WTC11 (cell line): ENCODE measurements around the gene DOK4. TPM values are rescaled to one million over a fixed set of nuclear protein-coding genes. Genes with fewer than 3 reads are reported as not detected.

Experiments used
- ATF3 ChIP-seq: sonication (generic); formaldehyde crosslinking; conservative IDR thresholded peaks from 2 replicates; pipeline ENCODE4 v1.8.1; 2022; ENCODE audit warnings: mild to moderate bottlenecking, missing genetic modification reagents
- E2F1 ChIP-seq: sonication (generic); formaldehyde crosslinking; IDR thresholded peaks from 2 replicates; pipeline ENCODE4 v1.8.0; 2022; ENCODE audit warnings: mild to moderate bottlenecking, missing genetic modification reagents
- ESRRA ChIP-seq: sonication (generic); formaldehyde crosslinking; IDR thresholded peaks from 2 replicates; pipeline ENCODE4 v1.8.1; 2022; ENCODE audit warnings: mild to moderate bottlenecking, missing genetic modification reagents, borderline replicate concordance
- FOXP1 ChIP-seq: sonication (generic); formaldehyde crosslinking; IDR thresholded peaks from 2 replicates; pipeline ENCODE4 v1.8.0; 2022; ENCODE audit warnings: missing genetic modification reagents, mild to moderate bottlenecking, moderate library complexity, borderline replicate concordance
- GABPB1 ChIP-seq: sonication (generic); formaldehyde crosslinking; IDR thresholded peaks from 2 replicates; pipeline ENCODE4 v1.8.1; 2023; ENCODE audit warnings: mild to moderate bottlenecking, missing genetic modification reagents
- IRF2 ChIP-seq: sonication (generic); formaldehyde crosslinking; IDR thresholded peaks from 2 replicates; pipeline ENCODE4 v1.8.0; 2022; ENCODE audit warnings: low read depth, missing genetic modification reagents, borderline replicate concordance
- MXD4 ChIP-seq: fragments of 250-450 bp; sonication (Bioruptor Pico); IDR thresholded peaks from 2 replicates; pipeline ENCODE4 v1.8.0; 2021; ENCODE audit warnings: mild to moderate bottlenecking, moderate library complexity, borderline replicate concordance
- NFE2L1 ChIP-seq: sonication (generic); formaldehyde crosslinking; IDR thresholded peaks from 2 replicates; pipeline ENCODE4 v1.8.1; 2023; ENCODE audit warnings: missing genetic modification reagents
- NR2C2 ChIP-seq: sonication (generic); formaldehyde crosslinking; IDR thresholded peaks from 2 replicates; pipeline ENCODE4 v1.8.0; 2022; ENCODE audit warnings: mild to moderate bottlenecking, missing genetic modification reagents
- NR3C1 ChIP-seq: sonication (generic); formaldehyde crosslinking; conservative IDR thresholded peaks from 2 replicates; pipeline ENCODE4 v1.8.1; 2023; ENCODE audit warnings: low read depth, mild to moderate bottlenecking, missing genetic modification reagents
- OVOL2 ChIP-seq: fragments of 250-450 bp; sonication (Bioruptor Pico); IDR thresholded peaks from 2 replicates; pipeline ENCODE4 v1.9.0; 2021; ENCODE audit warnings: mild to moderate bottlenecking, borderline replicate concordance
- PRDM15 ChIP-seq: sonication (generic); formaldehyde crosslinking; IDR thresholded peaks from 2 replicates; pipeline ENCODE4 v1.8.0; 2022; ENCODE audit warnings: missing genetic modification reagents
- RORB ChIP-seq: fragments of 250-450 bp; sonication (Bioruptor Pico); IDR thresholded peaks from 2 replicates; pipeline ENCODE4 v1.9.0; 2021; ENCODE audit warnings: mild to moderate bottlenecking
- SMAD4 ChIP-seq: sonication (generic); formaldehyde crosslinking; IDR thresholded peaks from 2 replicates; pipeline ENCODE4 v1.8.0; 2022; ENCODE audit warnings: mild to moderate bottlenecking, missing genetic modification reagents
- SOX15 ChIP-seq: fragments of 250-450 bp; sonication (Bioruptor Pico); IDR thresholded peaks from 2 replicates; pipeline ENCODE4 v1.9.0; 2021; ENCODE audit warnings: mild to moderate bottlenecking
- TEAD4 ChIP-seq: sonication (generic); formaldehyde crosslinking; IDR thresholded peaks from 2 replicates; pipeline ENCODE4 v1.8.0; 2022; ENCODE audit warnings: mild to moderate bottlenecking, missing genetic modification reagents
- ZNF121 ChIP-seq: sonication (generic); formaldehyde crosslinking; IDR thresholded peaks from 2 replicates; pipeline ENCODE4 v1.8.0; 2023; ENCODE audit warnings: missing genetic modification reagents
- ZNF138 ChIP-seq: sonication (generic); formaldehyde crosslinking; conservative IDR thresholded peaks from 2 replicates; pipeline ENCODE4 v1.8.1; 2022; ENCODE audit warnings: mild to moderate bottlenecking, moderate library complexity, missing genetic modification reagents
- ZNF219 ChIP-seq: sonication (generic); formaldehyde crosslinking; IDR thresholded peaks from 2 replicates; pipeline ENCODE4 v1.8.0; 2023; ENCODE audit warnings: missing genetic modification reagents, mild to moderate bottlenecking, borderline replicate concordance
- ZNF263 ChIP-seq: sonication (generic); formaldehyde crosslinking; IDR thresholded peaks from 2 replicates; pipeline ENCODE4 v1.8.1; 2022; ENCODE audit warnings: low read depth, mild to moderate bottlenecking, moderate library complexity, missing genetic modification reagents
- ZNF317 ChIP-seq: sonication (generic); formaldehyde crosslinking; IDR thresholded peaks from 2 replicates; pipeline ENCODE4 v1.8.1; 2023; ENCODE audit warnings: low read depth, mild to moderate bottlenecking, moderate library complexity, missing genetic modification reagents, borderline replicate concordance
- ZNF396 ChIP-seq: fragments of 250-450 bp; sonication (Bioruptor Pico); IDR thresholded peaks from 2 replicates; pipeline ENCODE4 v1.8.0; 2021; ENCODE audit warnings: mild to moderate bottlenecking, moderate library complexity, borderline replicate concordance
- ZNF416 ChIP-seq: fragments of 250-450 bp; sonication (Bioruptor Pico); IDR thresholded peaks from 2 replicates; pipeline ENCODE4 v1.9.0; 2021; ENCODE audit warnings: mild to moderate bottlenecking, inconsistent platforms
- total RNA-seq: library from RNA; stranded (reverse); gene quantifications from 3 replicates; pipeline ENCODE4 v1.2.3, GENCODE V29; 2021
- TF ChIP-seq, protein P1 (sequence below): fragments of 200-600 bp; IDR thresholded peaks from 2 replicates; pipeline ENCODE4 v1.8.0; 2022; ENCODE audit warnings: antibody characterized with exemption
- TF ChIP-seq, protein P2 (sequence below): fragments of 250-450 bp; sonication (Bioruptor Pico); IDR thresholded peaks from 2 replicates; pipeline ENCODE4 v1.9.0; 2021; ENCODE audit warnings: mild to moderate bottlenecking
- TF ChIP-seq, protein P3 (sequence below): sonication (generic); formaldehyde crosslinking; IDR thresholded peaks from 2 replicates; pipeline ENCODE4 v1.8.1; 2023; ENCODE audit warnings: mild to moderate bottlenecking, missing genetic modification reagents
- TF ChIP-seq, protein P4 (sequence below): sonication (generic); formaldehyde crosslinking; IDR thresholded peaks from 2 replicates; pipeline ENCODE4 v1.8.1; 2022; ENCODE audit warnings: mild to moderate bottlenecking, missing genetic modification reagents, moderate library complexity, borderline replicate concordance

Gene DOK4
- total RNA-seq, 1 experiment from 2014 or later: 25.0 TPM

DNA sequence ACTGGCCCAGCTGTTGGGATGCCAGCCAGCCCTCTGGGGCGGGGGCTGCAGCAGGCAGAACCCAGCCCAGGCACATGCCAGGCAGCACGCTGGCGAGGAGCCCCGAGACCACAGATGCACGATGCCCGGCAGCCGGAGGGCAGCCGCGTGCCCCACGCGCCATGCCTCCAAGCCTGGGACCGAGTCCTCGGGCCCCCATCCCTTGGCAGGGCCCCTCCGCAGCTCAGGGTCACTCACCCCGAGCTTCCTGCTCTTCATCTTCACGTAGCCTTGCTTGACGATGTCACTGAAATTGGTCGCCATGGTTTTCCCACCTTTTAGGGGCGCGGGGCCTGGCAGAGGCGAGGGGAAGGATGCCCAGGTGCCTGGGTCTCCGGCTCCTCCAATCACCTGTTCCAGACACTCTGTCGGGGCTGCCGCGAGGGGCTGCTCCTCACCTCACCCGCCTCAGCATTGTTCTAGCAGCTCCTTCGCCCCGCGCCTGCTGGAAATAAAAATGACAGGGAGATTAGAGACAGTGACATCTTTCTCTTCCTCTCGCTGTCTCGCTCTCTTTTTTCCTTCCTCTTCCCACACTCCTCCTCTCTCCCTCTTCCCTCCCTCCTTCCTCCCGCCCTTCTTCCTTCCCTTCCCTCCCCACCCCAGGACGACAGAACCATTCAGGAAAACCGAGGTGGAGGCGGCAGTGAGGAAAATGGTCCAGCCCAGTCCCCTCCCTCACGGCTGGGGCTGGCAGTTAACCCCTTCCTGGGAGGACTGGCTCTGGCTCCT is 6.9 kb downstream of the DOK4 start (continued):
- TF ChIP-seq TEAD4 (CRISPR knock-in tag): 0 out of 2 replicates have a peak, but pooled peaks have one; percentile 25
- 0 out of 2 replicates have a peak, but pooled peaks have one; percentile 21 for TF ChIP-seq ESRRA (CRISPR knock-in tag)
- peak; percentile 29; the same call in 1 of the 2 replicates for TF ChIP-seq ZNF219 (CRISPR knock-in tag)
- TF ChIP-seq E2F1 (CRISPR knock-in tag): no peak
- TF ChIP-seq ZNF138 (CRISPR knock-in tag): no peak
- TF ChIP-seq MXD4 (CRISPR knock-in tag): no peak
- TF ChIP-seq ZNF121 (CRISPR knock-in tag): no peak
- TF ChIP-seq ZNF317 (CRISPR knock-in tag): no peak
- no peak for TF ChIP-seq GABPB1 (CRISPR knock-in tag)
- no peak for TF ChIP-seq PRDM15
- TF ChIP-seq OVOL2 (CRISPR knock-in tag): no peak
- TF ChIP-seq SOX15 (CRISPR knock-in tag): no peak
- TF ChIP-seq ZNF263: no peak
- no peak for TF ChIP-seq ATF3 (CRISPR knock-in tag)
- TF ChIP-seq NFE2L1 (CRISPR knock-in tag): no peak
- TF ChIP-seq NR2C2 (CRISPR knock-in tag): no peak
- TF ChIP-seq NR3C1 (CRISPR knock-in tag): no peak
- no peak for TF ChIP-seq IRF2 (CRISPR knock-in tag)
- TF ChIP-seq FOXP1: peak; percentile 61; the same call in 1 of the 2 replicates
- TF ChIP-seq, protein P1, sequence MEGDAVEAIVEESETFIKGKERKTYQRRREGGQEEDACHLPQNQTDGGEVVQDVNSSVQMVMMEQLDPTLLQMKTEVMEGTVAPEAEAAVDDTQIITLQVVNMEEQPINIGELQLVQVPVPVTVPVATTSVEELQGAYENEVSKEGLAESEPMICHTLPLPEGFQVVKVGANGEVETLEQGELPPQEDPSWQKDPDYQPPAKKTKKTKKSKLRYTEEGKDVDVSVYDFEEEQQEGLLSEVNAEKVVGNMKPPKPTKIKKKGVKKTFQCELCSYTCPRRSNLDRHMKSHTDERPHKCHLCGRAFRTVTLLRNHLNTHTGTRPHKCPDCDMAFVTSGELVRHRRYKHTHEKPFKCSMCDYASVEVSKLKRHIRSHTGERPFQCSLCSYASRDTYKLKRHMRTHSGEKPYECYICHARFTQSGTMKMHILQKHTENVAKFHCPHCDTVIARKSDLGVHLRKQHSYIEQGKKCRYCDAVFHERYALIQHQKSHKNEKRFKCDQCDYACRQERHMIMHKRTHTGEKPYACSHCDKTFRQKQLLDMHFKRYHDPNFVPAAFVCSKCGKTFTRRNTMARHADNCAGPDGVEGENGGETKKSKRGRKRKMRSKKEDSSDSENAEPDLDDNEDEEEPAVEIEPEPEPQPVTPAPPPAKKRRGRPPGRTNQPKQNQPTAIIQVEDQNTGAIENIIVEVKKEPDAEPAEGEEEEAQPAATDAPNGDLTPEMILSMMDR: no peak
- no peak for TF ChIP-seq ZNF416 (CRISPR knock-in tag)
- TF ChIP-seq, protein P2, sequence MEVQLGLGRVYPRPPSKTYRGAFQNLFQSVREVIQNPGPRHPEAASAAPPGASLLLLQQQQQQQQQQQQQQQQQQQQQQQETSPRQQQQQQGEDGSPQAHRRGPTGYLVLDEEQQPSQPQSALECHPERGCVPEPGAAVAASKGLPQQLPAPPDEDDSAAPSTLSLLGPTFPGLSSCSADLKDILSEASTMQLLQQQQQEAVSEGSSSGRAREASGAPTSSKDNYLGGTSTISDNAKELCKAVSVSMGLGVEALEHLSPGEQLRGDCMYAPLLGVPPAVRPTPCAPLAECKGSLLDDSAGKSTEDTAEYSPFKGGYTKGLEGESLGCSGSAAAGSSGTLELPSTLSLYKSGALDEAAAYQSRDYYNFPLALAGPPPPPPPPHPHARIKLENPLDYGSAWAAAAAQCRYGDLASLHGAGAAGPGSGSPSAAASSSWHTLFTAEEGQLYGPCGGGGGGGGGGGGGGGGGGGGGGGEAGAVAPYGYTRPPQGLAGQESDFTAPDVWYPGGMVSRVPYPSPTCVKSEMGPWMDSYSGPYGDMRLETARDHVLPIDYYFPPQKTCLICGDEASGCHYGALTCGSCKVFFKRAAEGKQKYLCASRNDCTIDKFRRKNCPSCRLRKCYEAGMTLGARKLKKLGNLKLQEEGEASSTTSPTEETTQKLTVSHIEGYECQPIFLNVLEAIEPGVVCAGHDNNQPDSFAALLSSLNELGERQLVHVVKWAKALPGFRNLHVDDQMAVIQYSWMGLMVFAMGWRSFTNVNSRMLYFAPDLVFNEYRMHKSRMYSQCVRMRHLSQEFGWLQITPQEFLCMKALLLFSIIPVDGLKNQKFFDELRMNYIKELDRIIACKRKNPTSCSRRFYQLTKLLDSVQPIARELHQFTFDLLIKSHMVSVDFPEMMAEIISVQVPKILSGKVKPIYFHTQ: no peak
- no peak for TF ChIP-seq SMAD4 (CRISPR knock-in tag)
- TF ChIP-seq ZNF396: no peak
- no peak for TF ChIP-seq RORB (CRISPR knock-in tag)
- TF ChIP-seq, protein P3, sequence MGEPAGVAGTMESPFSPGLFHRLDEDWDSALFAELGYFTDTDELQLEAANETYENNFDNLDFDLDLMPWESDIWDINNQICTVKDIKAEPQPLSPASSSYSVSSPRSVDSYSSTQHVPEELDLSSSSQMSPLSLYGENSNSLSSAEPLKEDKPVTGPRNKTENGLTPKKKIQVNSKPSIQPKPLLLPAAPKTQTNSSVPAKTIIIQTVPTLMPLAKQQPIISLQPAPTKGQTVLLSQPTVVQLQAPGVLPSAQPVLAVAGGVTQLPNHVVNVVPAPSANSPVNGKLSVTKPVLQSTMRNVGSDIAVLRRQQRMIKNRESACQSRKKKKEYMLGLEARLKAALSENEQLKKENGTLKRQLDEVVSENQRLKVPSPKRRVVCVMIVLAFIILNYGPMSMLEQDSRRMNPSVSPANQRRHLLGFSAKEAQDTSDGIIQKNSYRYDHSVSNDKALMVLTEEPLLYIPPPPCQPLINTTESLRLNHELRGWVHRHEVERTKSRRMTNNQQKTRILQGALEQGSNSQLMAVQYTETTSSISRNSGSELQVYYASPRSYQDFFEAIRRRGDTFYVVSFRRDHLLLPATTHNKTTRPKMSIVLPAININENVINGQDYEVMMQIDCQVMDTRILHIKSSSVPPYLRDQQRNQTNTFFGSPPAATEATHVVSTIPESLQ: no peak
- TF ChIP-seq, protein P4, sequence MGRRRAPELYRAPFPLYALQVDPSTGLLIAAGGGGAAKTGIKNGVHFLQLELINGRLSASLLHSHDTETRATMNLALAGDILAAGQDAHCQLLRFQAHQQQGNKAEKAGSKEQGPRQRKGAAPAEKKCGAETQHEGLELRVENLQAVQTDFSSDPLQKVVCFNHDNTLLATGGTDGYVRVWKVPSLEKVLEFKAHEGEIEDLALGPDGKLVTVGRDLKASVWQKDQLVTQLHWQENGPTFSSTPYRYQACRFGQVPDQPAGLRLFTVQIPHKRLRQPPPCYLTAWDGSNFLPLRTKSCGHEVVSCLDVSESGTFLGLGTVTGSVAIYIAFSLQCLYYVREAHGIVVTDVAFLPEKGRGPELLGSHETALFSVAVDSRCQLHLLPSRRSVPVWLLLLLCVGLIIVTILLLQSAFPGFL: no peak
